Activated CD8-positive, alpha-beta memory T cell treated with anti-CD3 and anti-CD28 coated beads, Interleukin-2, amount 50 U/mL, for 24 hours (primary cell): ENCODE data around the gene RXFP4.
"Not testable (repeated sequence)": the region's sequence is repeated elsewhere in the genome, so short reads cannot be mapped to it uniquely, and the experiment has no call there.

Source experiments
- DNase-seq: peaks from one replicate; pipeline ENCODE4 v3.0.0-alpha.2; 2020; ENCODE audit errors: extremely low read depth

RXFP4 gene

GRCh38 chr1:155978325-155978972 is 37.0 kb downstream of the RXFP4 start, which contains the start of gene ARHGEF2:
Gene ARHGEF2 (minus strand): TSS chr1:155978547. CDS start chr1:155978427, 120 bp downstream.
- peak; percentile 60 for DNase-seq

GRCh38 chr1:155978973-155979429 is 37.6 kb downstream of the RXFP4 start:
- DNase-seq: no peak

DNA sequence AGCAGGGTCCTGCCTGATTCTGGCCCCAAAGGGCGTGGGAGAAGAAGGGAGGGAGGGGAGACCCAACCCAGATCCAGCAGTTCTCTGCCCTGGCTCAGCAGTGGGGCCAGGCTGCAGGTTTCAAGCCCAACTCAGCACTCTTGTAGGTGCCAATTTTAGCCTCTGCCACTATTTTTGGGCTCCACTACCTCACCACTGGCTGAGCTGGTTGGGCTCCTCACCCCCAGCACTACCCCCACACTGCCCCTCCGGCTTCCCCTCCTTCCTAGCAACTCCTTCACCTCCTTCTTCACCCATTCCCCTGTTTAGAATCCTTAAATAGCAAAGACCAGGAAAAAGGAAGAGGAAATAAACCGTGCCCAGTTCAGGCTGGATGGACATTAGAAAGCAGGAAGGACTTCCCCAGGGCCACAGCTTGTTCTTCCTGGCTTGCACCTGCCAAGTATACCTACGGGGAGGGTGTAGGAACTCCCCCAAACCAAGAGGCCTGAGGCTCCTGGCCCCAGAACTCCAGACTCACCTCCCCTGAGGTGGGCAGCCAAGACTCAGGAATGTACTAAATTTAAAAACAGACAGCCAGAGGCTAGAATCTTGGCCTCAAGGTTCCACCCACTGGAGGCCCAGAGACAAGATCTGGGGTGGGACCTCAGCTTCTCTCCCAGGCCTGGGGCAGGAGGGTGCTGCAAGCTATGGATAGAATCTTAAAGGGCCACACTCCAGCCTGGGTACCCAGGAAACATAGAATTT is 38.3 kb downstream of the RXFP4 start:
- no peak for DNase-seq

DNA sequence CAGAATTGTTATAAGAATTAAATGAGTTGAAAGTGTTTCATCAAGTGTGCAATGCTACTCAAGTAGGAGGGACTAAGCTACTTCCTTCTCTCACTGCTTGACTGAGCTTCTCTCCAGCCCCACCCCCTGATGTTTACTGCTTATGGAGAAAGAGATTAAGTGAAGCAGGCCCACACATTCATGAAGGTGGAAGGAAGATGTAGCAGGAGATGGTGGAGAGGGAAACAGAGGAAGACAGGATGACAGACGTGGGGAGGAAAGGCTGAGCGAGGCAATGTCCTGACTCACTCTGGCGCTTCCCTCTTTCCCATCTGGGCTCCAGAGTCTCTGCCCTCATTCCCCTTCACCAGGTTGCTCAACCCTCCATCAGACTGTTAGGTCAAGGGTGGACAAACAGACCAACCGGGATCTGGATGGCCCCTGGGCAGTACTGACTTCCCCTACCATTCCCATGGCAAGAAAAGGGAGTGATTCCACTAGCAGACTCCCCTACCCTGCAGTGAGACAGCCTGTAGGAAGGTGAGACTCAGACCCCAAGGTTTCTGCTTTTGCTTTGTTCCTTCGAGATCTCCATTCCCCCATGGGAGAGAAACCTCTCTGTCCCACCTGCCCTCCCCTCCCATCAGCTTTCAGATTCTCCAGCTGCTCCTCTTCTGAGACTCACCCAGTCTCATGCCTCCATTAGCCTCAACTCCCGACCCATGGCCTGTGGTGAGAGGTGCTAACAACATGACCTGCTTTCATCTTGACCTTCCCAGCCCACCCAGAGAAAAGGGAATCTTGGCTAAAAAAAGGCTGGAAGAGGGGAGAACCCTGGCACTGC is 40.0 kb downstream of the RXFP4 start:
- no peak for DNase-seq

DNA sequence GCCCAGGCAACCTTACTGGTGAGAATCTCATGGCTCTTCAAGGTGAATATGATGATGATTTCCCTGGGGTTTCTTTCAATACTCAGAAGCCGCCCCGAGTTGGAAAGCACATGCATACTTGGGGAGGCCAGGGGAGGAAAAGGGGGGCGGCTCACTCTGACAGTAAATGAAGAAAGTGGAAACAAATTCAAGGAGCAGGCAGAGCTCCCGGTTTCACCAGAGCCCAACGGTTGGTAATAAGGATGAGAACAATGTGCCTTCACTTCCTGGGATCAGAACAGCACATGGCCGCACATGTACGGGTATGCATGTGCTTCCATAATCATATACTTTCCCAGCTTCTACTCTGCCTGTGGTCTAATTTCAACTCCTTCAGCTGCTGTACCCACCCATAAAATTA is 40.7 kb downstream of the RXFP4 start:
- DNase-seq: no peak

GRCh38 chr1:155983191-155984024 is 42.0 kb downstream of the RXFP4 start:
- DNase-seq: no peak

DNA sequence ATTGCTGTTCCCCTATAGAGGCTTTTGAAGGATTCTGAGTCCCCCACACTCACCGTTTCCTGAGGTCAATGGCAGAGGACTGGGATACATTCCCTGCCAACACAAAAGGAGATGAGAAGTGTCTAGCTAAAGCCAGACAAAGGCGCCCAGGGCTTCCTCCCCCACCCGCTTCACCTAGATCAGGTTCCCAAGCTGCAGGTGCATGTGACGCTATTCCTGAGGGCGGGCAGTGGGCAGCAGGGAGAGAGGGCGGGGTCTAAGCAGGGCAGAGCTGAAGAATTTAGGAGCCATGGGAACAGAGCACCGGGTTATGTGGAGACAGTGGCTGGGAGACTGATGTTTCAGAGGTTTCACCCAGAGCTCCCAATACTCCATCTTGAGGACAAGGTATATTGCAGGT is 42.9 kb downstream of the RXFP4 start:
- no peak for DNase-seq

DNA sequence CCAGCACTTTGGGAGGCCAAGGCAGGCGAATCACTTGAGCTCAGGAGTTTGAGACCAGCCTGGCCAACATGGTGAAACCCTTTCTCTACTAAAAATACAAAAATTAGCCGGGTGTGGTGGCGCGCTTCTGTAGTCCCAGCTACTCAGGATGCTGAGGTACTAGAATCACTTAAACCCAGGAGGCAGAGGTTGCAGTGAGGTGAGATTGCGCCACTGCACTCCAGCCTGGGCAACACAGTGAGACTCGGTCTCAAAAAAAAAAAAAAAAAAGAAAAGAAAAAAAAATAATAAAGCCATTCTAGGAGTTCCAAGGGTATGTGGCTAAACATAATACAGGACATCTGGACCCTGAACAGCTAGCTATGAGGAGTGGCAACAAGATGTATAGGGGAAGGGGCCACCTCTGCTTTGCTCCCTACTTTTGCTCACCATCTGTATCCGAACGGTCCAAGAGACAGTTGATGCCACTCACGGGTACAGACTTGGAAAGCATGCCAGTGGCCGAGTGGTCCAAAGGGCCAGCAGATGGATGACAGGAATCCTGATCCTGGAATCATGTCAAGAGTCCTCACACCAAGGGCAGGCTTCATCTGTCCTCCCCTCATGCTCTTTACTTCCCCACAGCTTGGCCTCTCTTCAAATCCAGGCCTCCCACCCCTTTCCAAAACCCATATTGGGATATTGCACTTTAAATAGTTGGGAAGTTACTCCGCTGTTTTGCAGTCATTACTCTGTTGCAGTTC is 43.6 kb downstream of the RXFP4 start:
- DNase-seq: not testable (repeated sequence)

- DNase-seq: peak; percentile 42
Observed at GRCh38 chr1:155989242-155990004, 48.0 kb downstream of the RXFP4 start.

GRCh38 chr1:155990005-155990739 is 48.7 kb downstream of the RXFP4 start:
- DNase-seq: no peak
